Measurements from ENCODE around the gene STX8.
"Not testable (repeated sequence)": the region's sequence is repeated elsewhere in the genome, so short reads cannot be mapped to it uniquely, and the experiment has no call there.

STX8 gene

DNA sequence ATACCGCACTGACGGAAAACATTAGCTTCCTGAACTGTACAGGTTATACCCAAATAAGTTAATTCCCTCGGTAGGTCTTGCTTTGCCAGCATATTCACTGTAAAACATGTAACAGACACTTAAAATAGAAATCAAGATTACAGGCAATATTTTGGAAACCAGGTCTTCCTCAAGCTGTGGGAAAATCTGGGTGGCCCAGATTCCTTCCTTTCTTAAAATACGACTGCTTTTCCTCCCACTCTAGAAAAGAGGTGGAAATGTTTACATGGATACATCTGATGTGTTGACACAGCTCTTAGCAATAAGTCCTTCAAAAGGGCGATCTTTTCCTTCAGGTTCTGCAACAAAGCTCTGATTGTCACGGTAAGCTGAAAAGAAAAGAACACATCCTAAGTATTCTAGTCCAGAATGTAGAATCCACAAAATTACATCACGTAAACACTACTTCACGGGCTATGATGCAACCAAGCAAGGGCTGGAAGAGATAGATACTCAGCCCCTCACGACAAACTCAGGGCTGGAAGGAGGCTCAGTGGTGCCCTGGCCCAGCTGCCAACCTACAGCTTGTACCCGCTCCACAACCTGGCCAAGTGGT, 18.4 kb downstream of the STX8 start:
- no peak for DNase-seq (ENCODE audit: low read depth)

DNA sequence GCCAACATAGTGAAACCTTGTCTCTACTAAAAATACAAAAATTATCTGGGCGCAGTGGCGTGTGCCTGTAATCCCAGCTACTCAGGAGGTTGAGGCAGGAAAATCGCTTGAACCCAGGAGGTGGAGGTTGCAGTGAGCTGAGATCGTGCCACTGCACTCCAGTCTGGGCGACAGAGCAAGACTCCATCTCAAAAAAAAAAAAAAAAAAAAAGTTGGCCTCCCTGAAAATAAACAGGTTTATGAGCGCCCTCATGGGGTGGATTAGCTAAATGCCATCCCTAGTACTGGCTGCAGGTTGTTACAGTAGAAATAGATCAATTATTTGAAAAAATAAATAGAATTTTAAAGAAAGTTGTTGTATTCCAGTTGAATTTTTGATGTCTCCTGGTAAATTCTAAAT, 20.9 kb downstream of the STX8 start:
- not testable (repeated sequence) for DNase-seq (ENCODE audit: low read depth)

DNA sequence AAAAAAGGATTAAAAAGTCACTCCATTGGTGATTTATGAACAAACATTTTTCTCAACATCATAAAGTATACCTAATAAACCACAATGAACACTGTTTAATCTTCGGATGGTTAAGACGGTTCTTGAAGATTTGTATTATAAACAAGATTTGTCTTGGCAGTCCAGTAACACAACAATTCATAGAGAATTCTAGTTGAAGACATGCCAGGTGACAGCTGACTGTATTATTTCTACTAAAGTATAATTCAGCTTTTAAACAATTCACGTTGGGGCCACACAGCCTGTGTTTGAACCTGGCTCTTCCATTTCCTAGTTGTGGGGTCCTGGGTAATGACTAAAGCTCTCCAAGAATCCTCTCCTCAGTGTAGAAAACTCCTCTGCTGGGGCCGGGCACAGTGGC, 22.0 kb downstream of the STX8 start:
- no peak for DNase-seq (ENCODE audit: low read depth)

DNA sequence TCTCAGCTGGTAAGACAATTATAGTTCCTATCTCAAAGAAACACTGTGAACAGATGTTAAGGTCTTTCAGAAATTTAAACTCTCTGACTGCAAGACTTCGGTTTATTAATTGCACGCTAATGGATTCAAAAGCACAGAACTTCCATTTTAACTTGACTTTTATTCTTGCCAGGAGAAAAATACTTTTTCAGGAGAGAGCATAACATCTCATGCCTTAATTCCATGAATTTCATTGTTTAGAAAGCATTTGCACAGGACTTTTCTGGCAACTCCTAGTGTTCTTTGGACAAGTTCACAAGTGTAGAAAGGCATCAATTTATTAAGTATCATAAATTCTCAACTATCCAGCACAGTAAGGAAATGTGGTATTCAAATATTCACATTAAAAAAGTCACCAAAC, 22.4 kb downstream of the STX8 start:
- no peak for DNase-seq (ENCODE audit: low read depth)

DNA sequence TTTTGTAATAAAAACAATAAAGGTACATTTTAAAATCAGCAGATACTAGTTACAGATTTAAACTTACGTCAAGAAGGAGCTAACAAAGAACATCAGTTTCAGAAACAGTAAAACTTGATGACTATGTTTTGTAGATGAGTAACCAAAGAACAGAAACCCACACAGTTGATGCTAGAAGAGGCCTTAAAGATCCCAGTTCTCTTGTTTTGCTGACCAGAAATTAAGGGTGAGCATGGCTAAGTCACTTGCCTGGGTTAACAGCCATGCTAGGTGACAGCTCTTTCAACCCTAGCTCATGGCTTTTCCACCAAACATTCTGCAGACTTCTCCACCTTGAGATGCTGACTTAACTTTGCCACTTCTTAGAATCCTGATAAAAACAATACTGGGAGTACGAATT, 26.4 kb downstream of the STX8 start:
- DNase-seq (ENCODE audit: low read depth) = no peak

DNA sequence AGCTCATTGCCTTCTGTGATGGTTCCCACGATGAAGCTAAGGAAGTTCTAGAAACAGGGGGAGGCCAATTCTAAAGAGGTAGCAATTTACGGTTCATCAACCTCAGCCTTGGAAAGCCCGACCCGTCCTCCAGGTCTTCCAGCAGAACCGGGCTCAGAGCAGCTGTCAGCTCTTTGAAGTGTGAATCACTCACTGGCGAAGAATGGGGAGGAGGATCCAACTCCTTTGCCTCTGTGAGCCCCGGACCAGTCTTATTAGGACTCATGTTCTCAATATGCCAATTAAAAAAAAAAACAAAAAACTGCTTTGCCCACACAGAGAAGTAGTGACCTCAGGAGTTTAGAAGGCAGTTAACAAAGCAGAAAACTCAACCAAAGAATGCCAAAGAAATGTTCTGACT, 31.4 kb downstream of the STX8 start:
- DNase-seq (ENCODE audit: low read depth) = no peak

GRCh38 chr17:9541718-9542117, 33.9 kb downstream of the STX8 start:
- DNase-seq (ENCODE audit: low read depth) = no peak

GRCh38 chr17:9538626-9539025, 37.0 kb downstream of the STX8 start:
- DNase-seq (ENCODE audit: low read depth) = no peak

DNA sequence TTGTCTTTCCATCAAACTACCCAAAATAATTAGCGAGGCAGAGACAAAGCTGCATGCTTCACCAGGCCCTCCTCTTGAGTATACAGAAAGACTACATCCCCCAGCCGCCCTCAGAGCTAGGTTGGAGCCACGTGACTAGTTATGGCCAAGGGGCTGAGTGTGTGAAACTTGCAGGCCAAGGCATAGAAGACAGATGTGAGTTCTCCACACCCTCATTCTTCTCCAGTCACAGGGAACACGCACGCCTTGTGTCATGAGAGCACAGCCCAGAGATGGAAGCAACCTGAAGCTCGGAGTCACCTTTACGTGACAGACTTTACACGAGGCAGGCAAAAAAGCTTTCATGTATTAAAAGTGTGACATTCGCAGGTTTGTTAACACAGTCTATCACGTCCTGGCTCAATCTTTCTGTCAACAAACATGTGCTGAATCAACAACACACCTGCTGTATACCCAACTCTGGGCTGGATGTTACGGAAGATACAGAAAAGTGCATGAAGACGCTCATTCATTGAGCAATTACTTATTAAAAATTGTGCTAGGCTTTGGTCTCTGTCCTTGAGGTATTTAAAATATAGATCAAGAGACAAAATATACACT, 38.3 kb downstream of the STX8 start:
- no peak for DNase-seq (ENCODE audit: low read depth)

DNA sequence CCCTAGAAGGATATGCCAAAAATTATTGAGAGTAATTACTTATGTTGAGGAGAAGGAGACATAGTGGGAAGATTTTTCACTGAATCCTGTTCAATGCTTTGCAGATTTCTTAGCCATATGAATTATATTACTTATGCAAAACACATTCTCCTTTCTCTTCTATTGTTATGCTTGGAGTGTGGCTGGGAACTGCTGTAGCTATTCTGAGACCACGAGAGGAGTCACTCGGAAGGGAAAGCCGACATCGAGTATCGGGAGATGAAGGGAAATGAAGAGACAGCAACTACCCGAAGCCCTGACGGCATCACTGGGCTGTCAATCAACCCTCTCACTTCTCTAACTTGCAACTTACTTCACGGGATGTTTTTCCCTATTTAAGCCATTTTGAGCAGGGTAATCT, 39.6 kb downstream of the STX8 start:
- no peak for DNase-seq (ENCODE audit: low read depth)

- DNase-seq (ENCODE audit: low read depth) = no peak
These were observed 42.2 kb downstream of the STX8 start for GRCh38 chr17:9533441-9533840.

DNA sequence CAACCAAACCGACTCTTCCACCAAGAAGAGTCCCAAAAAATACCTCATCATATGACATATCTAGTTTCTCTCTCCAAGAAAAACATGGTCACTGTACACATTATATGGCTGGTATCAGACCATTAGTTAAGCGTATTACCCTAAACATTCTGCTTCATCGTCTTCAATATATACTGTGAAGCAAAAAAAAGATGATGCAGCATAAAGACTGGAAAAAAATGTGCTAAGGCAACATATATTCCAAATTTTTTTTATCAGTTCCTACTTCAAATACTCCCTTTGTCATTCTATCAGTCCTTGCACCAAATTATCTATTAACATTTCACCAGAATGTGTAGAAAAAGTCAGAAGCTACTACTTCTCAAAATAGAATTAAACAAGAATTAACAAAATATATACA, 42.9 kb downstream of the STX8 start:
- no peak for DNase-seq (ENCODE audit: low read depth)

GRCh38 chr17:9531034-9531433, 44.6 kb downstream of the STX8 start:
- no peak for DNase-seq (ENCODE audit: low read depth)

- DNase-seq (ENCODE audit: low read depth) = no peak
These were observed 46.5 kb downstream of the STX8 start for GRCh38 chr17:9529033-9529700.

DNA sequence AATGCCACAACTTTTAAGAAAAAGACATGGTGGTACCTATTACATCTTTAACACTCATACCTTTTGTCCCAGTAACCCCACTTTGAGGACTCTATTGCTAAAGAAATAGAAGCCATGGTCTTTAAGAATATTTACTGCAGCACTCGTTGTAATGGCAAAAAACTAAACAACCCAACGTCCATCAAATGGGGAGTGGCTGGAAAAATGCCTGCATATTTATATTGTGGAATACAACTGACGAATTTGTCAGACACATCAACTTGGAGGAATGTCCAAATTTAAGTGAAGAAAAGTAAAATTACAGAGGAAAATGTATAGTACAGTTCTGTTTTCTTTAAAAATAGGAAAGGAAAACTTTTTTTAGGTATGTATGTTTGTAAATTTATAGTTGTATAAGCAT, 47.8 kb downstream of the STX8 start:
- no peak for DNase-seq (ENCODE audit: low read depth)

- DNase-seq (ENCODE audit: low read depth) = no peak
These were observed 53.5 kb downstream of the STX8 start for GRCh38 chr17:9522074-9522473.

DNA sequence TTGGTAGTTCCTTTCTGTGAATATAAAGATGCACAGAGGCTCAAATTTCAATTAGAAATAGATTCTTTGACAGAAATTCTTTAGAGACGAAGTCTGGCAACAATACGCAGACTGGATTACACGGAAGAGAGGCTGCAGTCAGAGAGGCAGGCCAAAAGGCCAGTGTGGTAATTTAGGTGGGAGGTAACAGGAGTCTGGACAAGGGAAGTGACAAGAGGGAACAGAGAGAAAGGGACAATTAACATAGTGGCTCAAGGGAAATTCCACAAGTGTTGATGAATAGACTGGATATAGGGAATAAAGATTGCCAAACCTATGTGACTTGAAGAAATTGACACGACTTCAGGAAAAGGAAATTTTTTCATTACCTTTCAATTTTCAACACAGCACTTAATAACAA, 54.6 kb downstream of the STX8 start:
- no peak for DNase-seq (ENCODE audit: low read depth)

DNA sequence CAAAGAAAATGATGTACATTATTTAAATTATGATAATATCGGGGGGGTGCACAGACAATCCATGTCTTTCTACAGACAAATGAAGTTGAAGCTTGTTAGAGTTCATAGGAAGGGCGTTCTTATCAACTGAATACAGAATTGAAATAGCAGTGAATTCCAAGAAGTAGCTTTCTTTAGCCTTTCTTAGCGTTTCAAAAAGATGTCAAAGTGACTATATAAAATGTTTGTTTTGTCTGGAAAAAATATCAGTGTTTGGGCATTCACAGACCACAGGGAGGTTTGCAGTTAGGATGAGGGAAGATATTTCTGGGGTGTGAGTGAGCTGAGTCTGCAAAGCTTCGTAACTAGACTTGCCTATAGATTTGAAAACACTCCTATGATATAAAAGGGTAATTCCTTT, 55.0 kb downstream of the STX8 start:
- DNase-seq (ENCODE audit: low read depth) = no peak

GRCh38 chr17:9519583-9520272, 55.9 kb downstream of the STX8 start:
- no peak for DNase-seq (ENCODE audit: low read depth)

DNA sequence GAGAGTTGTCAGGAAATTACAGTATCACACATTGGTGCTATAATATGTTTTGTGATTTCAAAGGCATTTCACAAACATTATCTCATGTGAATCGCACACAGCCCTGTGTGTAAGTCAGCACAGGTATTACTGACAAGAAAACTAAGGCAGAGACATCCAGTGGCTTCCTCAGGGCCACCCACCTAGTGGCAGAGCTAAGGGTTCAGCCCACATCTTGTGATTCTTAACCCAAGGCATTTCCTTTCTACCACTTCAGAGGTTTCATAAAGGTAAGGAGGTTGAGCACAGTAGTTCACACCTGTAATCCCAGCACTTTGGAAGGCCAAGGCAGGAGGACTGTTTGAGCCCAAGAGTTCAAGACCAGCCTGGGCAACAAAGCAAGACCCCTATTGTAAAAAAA, 58.2 kb downstream of the STX8 start:
- no peak for DNase-seq (ENCODE audit: low read depth)

DNA sequence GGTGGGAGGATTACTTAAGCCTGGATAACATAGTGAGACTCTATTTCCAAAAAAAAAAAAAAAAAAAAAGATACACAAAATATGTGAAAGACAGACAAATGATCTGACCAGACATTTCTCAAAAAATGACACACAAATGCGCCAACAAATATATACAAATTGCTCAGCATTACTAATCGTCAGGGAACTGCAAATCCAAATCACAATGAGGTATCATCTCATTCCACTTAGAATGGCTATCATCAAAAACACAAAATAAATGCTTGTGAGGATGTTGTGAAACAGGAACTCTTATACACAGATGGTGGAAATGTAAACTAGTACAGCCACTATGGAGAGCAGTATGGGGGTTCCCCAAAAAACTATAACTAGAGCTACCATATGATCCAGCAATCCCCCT, 62.4 kb downstream of the STX8 start:
- no peak for DNase-seq (ENCODE audit: low read depth)

GRCh38 chr17:9512323-9513168, 63.1 kb downstream of the STX8 start:
- no peak for DNase-seq (ENCODE audit: low read depth)
